GM21717 (cell line): ENCODE measurements around the gene ZC3H13.
"Not testable (repeated sequence)": the region's sequence is repeated elsewhere in the genome, so short reads cannot be mapped to it uniquely, and the experiment has no call there.

Experiments used
- ATAC-seq: cut with Tn5 transposase; IDR thresholded peaks from one replicate; pipeline ENCODE4 v1.9.1; 2021; ENCODE audit warnings: mild to moderate bottlenecking, moderate library complexity; ENCODE audit not compliant: unreplicated experiment

ZC3H13 gene

GRCh38 chr13:46010148-46010547, 42.4 kb downstream of the ZC3H13 start:
- no peak for ATAC-seq

GRCh38 chr13:46008631-46009030, 43.9 kb downstream of the ZC3H13 start:
- ATAC-seq: no peak

GRCh38 chr13:46006688-46007452, 45.7 kb downstream of the ZC3H13 start:
- ATAC-seq: no peak

GRCh38 chr13:46004491-46004890, 48.1 kb downstream of the ZC3H13 start:
- no peak for ATAC-seq

- no peak for ATAC-seq
Measured at GRCh38 chr13:45996631-45997030, 55.9 kb downstream of the ZC3H13 start.

- no peak for ATAC-seq
Measured at GRCh38 chr13:45995245-45995644, 57.3 kb downstream of the ZC3H13 start.

- no peak for ATAC-seq
Measured at GRCh38 chr13:45994752-45995151, 57.8 kb downstream of the ZC3H13 start.

GRCh38 chr13:45989607-45990006, 62.9 kb downstream of the ZC3H13 start:
- no peak for ATAC-seq

GRCh38 chr13:45981127-45981526, 71.4 kb downstream of the ZC3H13 start:
- ATAC-seq: not testable (repeated sequence)

- ATAC-seq: no peak
Measured at GRCh38 chr13:45975337-45975736, 77.2 kb downstream of the ZC3H13 start.

GRCh38 chr13:45974500-45974899, 78.0 kb downstream of the ZC3H13 start:
- no peak for ATAC-seq

GRCh38 chr13:45967589-45967988, 85.0 kb downstream of the ZC3H13 start:
- ATAC-seq: no peak

- no peak for ATAC-seq
Measured at GRCh38 chr13:45966715-45967114, 85.8 kb downstream of the ZC3H13 start.

- no peak for ATAC-seq
Measured at GRCh38 chr13:45961468-45961867, 91.1 kb downstream of the ZC3H13 start.

- no peak for ATAC-seq
Measured at GRCh38 chr13:45954836-45955800, 97.4 kb downstream of the ZC3H13 start.

GRCh38 chr13:45953082-45953481, 99.5 kb downstream of the ZC3H13 start:
- no peak for ATAC-seq

GRCh38 chr13:45951724-45952123, 100.8 kb downstream of the ZC3H13 start:
- no peak for ATAC-seq

GRCh38 chr13:45951166-45951565, 101.4 kb downstream of the ZC3H13 start:
- ATAC-seq: no peak

- ATAC-seq: no peak
Measured at GRCh38 chr13:45950386-45951000, 102.1 kb downstream of the ZC3H13 start.

GRCh38 chr13:45949161-45949560, 103.4 kb downstream of the ZC3H13 start:
- ATAC-seq: no peak

- no peak for ATAC-seq
Measured at GRCh38 chr13:45943965-45944364, 108.6 kb downstream of the ZC3H13 start.
